B cell (primary cell): Measurements from ENCODE around the gene SERPINF2. TPM values are rescaled to one million over a fixed set of nuclear protein-coding genes. Genes with fewer than 3 reads are reported as not detected.
A peak's percentile ranks its signal among the peaks of the same experiment; 100 is the strongest.

Source experiments
- ATAC-seq: fragments of 200-7000 bp; cut with Tn5 transposase; one replicate; pipeline ENCODE4 v1.10.0; 2021; ENCODE audit warnings: low read depth, mild to moderate bottlenecking, moderate number of reproducible peaks, moderate library complexity
- CTCF ChIA-PET: fragments of 350-600 bp; sonication (Branson Sonifier 250); formaldehyde crosslinking; loops from one replicate; lab custom pipeline; 2021; ENCODE audit warnings: antibody characterized with exemption, inconsistent platforms; lab: Charles Lee
- POLR2A ChIA-PET: fragments of 350-600 bp; sonication (Branson Sonifier 250); formaldehyde crosslinking; loops from one replicate; lab custom pipeline; 2021; ENCODE audit warnings: antibody characterized with exemption; lab: Charles Lee
- DNase-seq: peaks from one replicate; pipeline ENCODE4 v3.0.0; 2013
- H2AFZ ChIP-seq: 2 replicates; pipeline ENCODE4 v1.6.1; 2012; ENCODE audit warnings: mild to moderate bottlenecking, low read depth, low read length; ENCODE audit not compliant: insufficient read depth, poor library complexity, severe bottlenecking
- H3K27ac ChIP-seq, 2 donors: 1 replicate in 1 of 2; 2 replicates in 1 of 2; pipeline ENCODE4 v1.5.1; 2012 to 2013; ENCODE audit warnings: low read length in 2 of 2, mild to moderate bottlenecking in 2 of 2, moderate library complexity in 1 of 2
- H3K27me3 ChIP-seq, 4 experiments: fragments of 200-600 bp in 1 of 4; sonication (generic) in 1 of 4; replicated peaks in 1 of 4; 1 replicate in 2 of 4; 2 replicates in 2 of 4; pipeline versions ENCODE4 v1.6.1 to v1.7.0; 2013 to 2016; ENCODE audit warnings: low read length in 3 of 4, mild to moderate bottlenecking in 2 of 4, mixed read lengths in 1 of 4, moderate library complexity in 1 of 4; ENCODE audit not compliant: insufficient read depth in 4 of 4, control insufficient read depth in 3 of 4; ENCODE audit errors: control extremely low read depth in 1 of 4
- H3K36me3 ChIP-seq, 2 experiments: replicated peaks in 1 of 2; 1 replicate in 1 of 2; 2 replicates in 1 of 2; pipeline versions ENCODE4 v1.6.1 to v1.7.1; 2013; ENCODE audit warnings: low read length in 1 of 2; ENCODE audit not compliant: insufficient read depth in 2 of 2, control insufficient read depth in 1 of 2; ENCODE audit errors: control extremely low read depth in 1 of 2, extremely low read depth in 1 of 2
- H3K4me1 ChIP-seq, 2 donors: fragments of 200-600 bp in 1 of 2; sonication (generic) in 1 of 2; 1 replicate in 1 of 2; 2 replicates in 1 of 2; pipeline versions ENCODE4 v1.5.1 to v1.6.1; 2013 to 2017; ENCODE audit warnings: low read length in 2 of 2; ENCODE audit not compliant: control insufficient read depth in 2 of 2, insufficient read depth in 2 of 2
- H3K4me2 ChIP-seq: replicated peaks from 2 replicates; pipeline ENCODE3; 2012; ENCODE audit warnings: mild to moderate bottlenecking, low read depth, low read length; ENCODE audit not compliant: poor library complexity, severe bottlenecking
- H3K4me3 ChIP-seq, 5 experiments: fragments of 200-600 bp in 1 of 5; sonication (generic) in 1 of 5; 1 replicate in 3 of 5; 2 replicates in 2 of 5; pipeline versions ENCODE4 v1.5.1 to v1.7.0; 2011 to 2016; ENCODE audit warnings: low read length in 4 of 5, mild to moderate bottlenecking in 4 of 5, low read depth in 2 of 5, control low read depth in 1 of 5, moderate library complexity in 1 of 5; ENCODE audit not compliant: insufficient read depth in 1 of 5; ENCODE audit errors: control extremely low read depth in 1 of 5, extremely low read depth in 1 of 5
- H3K79me2 ChIP-seq: fragments of 200-600 bp; sonication (generic); one replicate; pipeline ENCODE4 v1.6.0; 2016; ENCODE audit warnings: low read length; ENCODE audit not compliant: control insufficient read depth, insufficient read depth
- H3K9ac ChIP-seq: fragments of 200-600 bp; sonication (generic); 2 replicates; pipeline ENCODE4 v1.6.1; 2017; ENCODE audit warnings: mild to moderate bottlenecking, low read length, moderate library complexity
- H3K9me3 ChIP-seq, 3 donors: one replicate each; pipeline versions ENCODE4 v1.6.1 to v1.7.1; 2013; ENCODE audit warnings: low read length in 2 of 3; ENCODE audit not compliant: control insufficient read depth in 2 of 3, insufficient read depth in 1 of 3; ENCODE audit errors: control extremely low read depth in 1 of 3
- H4K20me1 ChIP-seq: 2 replicates; pipeline ENCODE4 v1.6.0; 2012; ENCODE audit warnings: mild to moderate bottlenecking, low read length; ENCODE audit not compliant: insufficient read depth, control insufficient read depth, poor library complexity, severe bottlenecking
- H3K27ac Mint-ChIP-seq: one replicate; pipeline ENCODE4 v1.8.0; 2021; ENCODE audit warnings: mixed read lengths
- H3K27me3 Mint-ChIP-seq: one replicate; pipeline ENCODE4 v1.8.0; 2021; ENCODE audit warnings: mixed read lengths
- H3K4me1 Mint-ChIP-seq: one replicate; pipeline ENCODE4 v1.8.0; 2021; ENCODE audit warnings: mixed read lengths
- H3K4me3 Mint-ChIP-seq: one replicate; pipeline ENCODE4 v1.8.0; 2021; ENCODE audit warnings: mixed read lengths
- H3K9me3 Mint-ChIP-seq: one replicate; pipeline ENCODE4 v1.8.0; 2022; ENCODE audit warnings: mixed read lengths; ENCODE audit not compliant: insufficient read depth
- EZH2 ChIP-seq: IDR thresholded peaks from 2 replicates; pipeline ENCODE4 v1.6.1; 2012; ENCODE audit warnings: borderline replicate concordance, low read depth, mild to moderate bottlenecking, moderate library complexity, low read length; ENCODE audit not compliant: insufficient read depth, poor library complexity, severe bottlenecking
- WGBS: methylation state at CpG from one replicate; pipeline ENCODE4 v1.1.5; 2013; ENCODE audit warnings: missing lambda C conversion rate; ENCODE audit not compliant: insufficient coverage; 5-methylcytosine and 5-hydroxymethylcytosine counted together
- intact Hi-C: fragments of 100-400 bp; cut with micrococcal nuclease; formaldehyde crosslinking; loops from one replicate; pipeline ENCODE4 v1.10.0; 2022
- polyA plus RNA-seq: library from polyadenylated mRNA; depleted of rRNA; stranded (reverse); fragments of >200 nt; gene quantifications from 2 replicates; pipeline ENCODE4 v1.2.3, GENCODE V29; 2012
- total RNA-seq, 2 donors: library from RNA; stranded (reverse); fragments of 120-200 nt in 1 of 2; gene quantifications; 1 replicate in 1 of 2; 2 replicates in 1 of 2; pipeline versions ENCODE4 v1.2.3 to v1.2.4, GENCODE V29; 2013 to 2022
- TF ChIP-seq, protein P1 (sequence below): fragments of 200-600 bp; IDR thresholded peaks from one replicate; pipeline ENCODE4 v1.8.0; 2022; ENCODE audit warnings: antibody characterized with exemption, mild to moderate bottlenecking

The SERPINF2 gene
- total and polyA plus RNA-seq, 2 donors (not counting 1 experiment from before 2014, with no cell fraction given), result 0.97 to 3.9 TPM

DNA sequence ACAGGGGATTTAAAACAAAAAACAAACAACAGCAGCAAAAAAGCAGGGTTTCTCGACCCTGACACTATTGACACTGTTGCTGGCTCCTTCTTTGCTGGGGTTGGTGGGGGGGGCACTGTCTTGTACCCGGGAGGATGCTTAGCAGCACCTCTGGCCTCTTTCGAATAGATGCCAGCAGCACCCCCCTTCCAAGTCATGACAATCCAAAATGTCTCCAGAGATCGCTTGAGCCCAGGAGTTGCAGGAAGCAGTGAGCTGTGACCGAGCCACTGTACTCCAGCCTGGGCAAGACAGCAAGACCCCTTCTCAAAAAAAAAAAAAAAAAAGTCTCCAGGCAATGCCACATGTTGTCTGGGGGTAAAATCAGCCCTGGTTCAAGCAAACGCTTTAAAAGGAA is 39.5 kb downstream of the SERPINF2 start:
- DNase-seq, result no peak
- H3K9ac ChIP-seq, result no peak overlapping the region
- H3K4me1 Mint-ChIP-seq, result peaks cover 28% of the 10 kb centered on the region
- peak overlapping the region; percentile 68 for H3K4me2 ChIP-seq
- TF ChIP-seq, protein P1, sequence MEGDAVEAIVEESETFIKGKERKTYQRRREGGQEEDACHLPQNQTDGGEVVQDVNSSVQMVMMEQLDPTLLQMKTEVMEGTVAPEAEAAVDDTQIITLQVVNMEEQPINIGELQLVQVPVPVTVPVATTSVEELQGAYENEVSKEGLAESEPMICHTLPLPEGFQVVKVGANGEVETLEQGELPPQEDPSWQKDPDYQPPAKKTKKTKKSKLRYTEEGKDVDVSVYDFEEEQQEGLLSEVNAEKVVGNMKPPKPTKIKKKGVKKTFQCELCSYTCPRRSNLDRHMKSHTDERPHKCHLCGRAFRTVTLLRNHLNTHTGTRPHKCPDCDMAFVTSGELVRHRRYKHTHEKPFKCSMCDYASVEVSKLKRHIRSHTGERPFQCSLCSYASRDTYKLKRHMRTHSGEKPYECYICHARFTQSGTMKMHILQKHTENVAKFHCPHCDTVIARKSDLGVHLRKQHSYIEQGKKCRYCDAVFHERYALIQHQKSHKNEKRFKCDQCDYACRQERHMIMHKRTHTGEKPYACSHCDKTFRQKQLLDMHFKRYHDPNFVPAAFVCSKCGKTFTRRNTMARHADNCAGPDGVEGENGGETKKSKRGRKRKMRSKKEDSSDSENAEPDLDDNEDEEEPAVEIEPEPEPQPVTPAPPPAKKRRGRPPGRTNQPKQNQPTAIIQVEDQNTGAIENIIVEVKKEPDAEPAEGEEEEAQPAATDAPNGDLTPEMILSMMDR, result no peak
- TF ChIP-seq EZH2, result no peak
- ChIA-PET CTCF (interaction anchor here (0.5 to 8.3 kb wide), 17 partner anchors 11 to 345 kb away, joined by 3 to 397 read pairs (median 10); partner anchors contain the start of genes RILP, SERPINF1 and WDR81), POLR2A (interaction anchor here (0.6 to 3.8 kb wide), 7 partner anchors 11 to 179 kb away, joined by 3 to 59 read pairs (median 25); partner anchors contain the start of genes RPA1, SMYD4 and WDR81)
- peak overlapping the region; percentile 98 for H3K27ac Mint-ChIP-seq
- H3K79me2 ChIP-seq, result no peaks in the 10 kb centered on the region
- H3K27ac ChIP-seq, result peak overlapping the region; percentile 92 to 97
- no peak overlapping the region for H2AFZ ChIP-seq
- WGBS, result 67% methylated on average over 3 of the region's 6 CpGs
- H3K4me3 Mint-ChIP-seq, result peak overlapping the region; percentile 80
- H3K9me3 ChIP-seq, result no peaks in the 10 kb centered on the region
- H3K27me3 Mint-ChIP-seq, result no peaks in the 10 kb centered on the region
- intact Hi-C loops, result loop anchor here (1.0 to 2.0 kb wide), 3 partner anchors 11 to 30 kb away; no protein-coding TSS in a partner anchor
- peaks cover 7 to 45% of the 10 kb centered on the region in 2 experiments for H3K36me3 ChIP-seq
- peaks cover 27 to 30% of the 10 kb centered on the region in 2 donors for H3K4me1 ChIP-seq
- no peak for ATAC-seq
- H3K27me3 ChIP-seq, result no peaks in the 10 kb centered on the region
- no peaks in the 10 kb centered on the region for H4K20me1 ChIP-seq
- H3K9me3 Mint-ChIP-seq, result no peaks in the 10 kb centered on the region
- no peak overlapping the region for H3K4me3 ChIP-seq

DNA sequence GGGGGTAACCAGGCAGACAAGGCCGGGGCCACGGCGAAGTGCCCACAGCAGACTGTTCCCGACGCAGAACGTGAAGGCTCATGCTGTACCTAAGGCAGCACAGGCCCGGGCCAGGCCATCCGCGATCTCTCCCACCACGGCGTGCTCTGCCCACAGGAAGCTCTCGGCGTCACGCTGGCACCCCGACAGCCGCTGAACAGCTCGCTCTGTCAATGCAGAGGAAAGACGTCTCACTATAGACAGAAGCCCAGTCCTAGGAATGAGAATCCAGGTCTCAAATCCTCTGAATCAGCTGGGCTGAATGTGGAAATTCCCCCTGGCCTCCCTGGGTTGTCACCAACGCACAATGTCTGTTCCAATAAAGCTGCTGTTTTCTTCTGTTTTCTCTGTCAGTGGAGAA is 40.6 kb downstream of the SERPINF2 start:
- peaks cover 7 to 43% of the 10 kb centered on the region in 2 experiments for H3K36me3 ChIP-seq
- no peaks in the 10 kb centered on the region for H3K79me2 ChIP-seq
- peaks cover 27 to 30% of the 10 kb centered on the region in 2 donors for H3K4me1 ChIP-seq
- peak overlapping the region in 1 of 5 experiments; percentile 15 for H3K4me3 ChIP-seq
- no peaks in the 10 kb centered on the region for H3K9me3 ChIP-seq
- Mint-ChIP-seq H3K27ac (peak overlapping the region; percentile 98), H3K27me3 (no peaks in the 10 kb centered on the region), H3K4me3 (peak overlapping the region; percentile 80), H3K9me3 (no peaks in the 10 kb centered on the region), H3K4me1 (peaks cover 28% of the 10 kb centered on the region)
- peak overlapping the region; percentile 33 for H2AFZ ChIP-seq
- POLR2A ChIA-PET, result interaction anchor here (0.5 to 3.8 kb wide), 12 partner anchors 12 to 523 kb away, joined by 3 to 59 read pairs (median 5); partner anchors contain the start of genes RPA1, SERPINF1, SLC43A2 and SMYD4
- CTCF ChIA-PET, result interaction anchor here (0.5 to 8.3 kb wide), 32 partner anchors 8 to 216 kb away, joined by 3 to 397 read pairs (median 6); partner anchors contain the start of genes PRPF8, RILP, SERPINF1 and WDR81
- ATAC-seq, result no peak
- H4K20me1 ChIP-seq, result no peaks in the 10 kb centered on the region
- H3K9ac ChIP-seq, result peak overlapping the region; percentile 16
- no peak for DNase-seq
- H3K4me2 ChIP-seq, result peak overlapping the region; percentile 68
- peak overlapping the region; percentile 92 to 97 for H3K27ac ChIP-seq
- WGBS, result 60% methylated on average over 18 of the region's 19 CpGs
- no peaks in the 10 kb centered on the region for H3K27me3 ChIP-seq
- intact Hi-C loops, result loop anchor here (1.0 to 2.0 kb wide), 4 partner anchors 18 to 99 kb away; partner anchors contain the start of genes PRPF8 and SMYD4
- TF ChIP-seq EZH2, result no peak
- TF ChIP-seq, protein P1, result no peak
